Skeletal muscle satellite cell (primary cell): ENCODE measurements around the gene MFSD6.
"Not testable (repeated sequence)": the region's sequence is repeated elsewhere in the genome, so short reads cannot be mapped to it uniquely, and the experiment has no call there.

Experiments used
- H3K27me3 ChIP-seq: 2 replicates; pipeline ENCODE4 v1.7.0; 2013; ENCODE audit warnings: low read length; ENCODE audit not compliant: control insufficient read depth, insufficient read depth
- H3K36me3 ChIP-seq: 2 replicates; pipeline ENCODE4 v1.7.0; 2013; ENCODE audit warnings: mild to moderate bottlenecking, control low read depth, low read length; ENCODE audit not compliant: insufficient read depth
- H3K4me1 ChIP-seq: 2 replicates; pipeline ENCODE4 v1.7.0; 2013; ENCODE audit warnings: low read length; ENCODE audit not compliant: control insufficient read depth, insufficient read depth
- H3K4me2 ChIP-seq: 2 replicates; pipeline ENCODE4 v1.7.0; 2013; ENCODE audit warnings: mild to moderate bottlenecking, low read length
- H3K4me3 ChIP-seq: 2 replicates; pipeline ENCODE4 v1.7.0; 2013; ENCODE audit warnings: low read length
- H3K9ac ChIP-seq: 2 replicates; pipeline ENCODE4 v1.7.0; 2013; ENCODE audit warnings: mild to moderate bottlenecking, low read depth, low read length, moderate library complexity
- H3K9me3 ChIP-seq: replicated peaks from 2 replicates; pipeline ENCODE4 v1.7.0; 2013; ENCODE audit warnings: mild to moderate bottlenecking, control low read depth, low read length

Gene MFSD6

DNA sequence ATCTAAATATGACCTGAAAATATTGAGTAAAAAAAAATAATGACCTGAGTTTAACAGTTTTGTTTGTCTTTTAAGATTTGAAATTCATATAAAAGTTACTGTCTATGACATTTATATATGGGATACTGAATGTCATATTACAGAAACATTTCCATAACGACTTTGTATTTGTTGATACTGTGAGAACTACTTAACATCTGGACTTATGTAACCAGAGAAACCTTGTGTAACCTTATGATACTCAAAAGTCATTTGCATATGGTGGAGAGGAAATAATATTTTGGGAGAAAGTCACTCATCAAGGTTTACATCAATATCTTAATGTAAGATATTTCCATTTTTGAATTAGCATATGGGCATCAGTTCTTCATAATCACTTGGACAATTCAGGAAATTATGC is 12.6 kb downstream of the MFSD6 start:
- H3K9ac ChIP-seq, result no peak overlapping the region
- no peaks in the 10 kb centered on the region for H3K27me3 ChIP-seq
- no peak overlapping the region for H3K4me2 ChIP-seq
- H3K9me3 ChIP-seq, result no peaks in the 10 kb centered on the region
- no peak overlapping the region for H3K4me3 ChIP-seq
- no peaks in the 10 kb centered on the region for H3K36me3 ChIP-seq
- H3K4me1 ChIP-seq, result no peaks in the 10 kb centered on the region

DNA sequence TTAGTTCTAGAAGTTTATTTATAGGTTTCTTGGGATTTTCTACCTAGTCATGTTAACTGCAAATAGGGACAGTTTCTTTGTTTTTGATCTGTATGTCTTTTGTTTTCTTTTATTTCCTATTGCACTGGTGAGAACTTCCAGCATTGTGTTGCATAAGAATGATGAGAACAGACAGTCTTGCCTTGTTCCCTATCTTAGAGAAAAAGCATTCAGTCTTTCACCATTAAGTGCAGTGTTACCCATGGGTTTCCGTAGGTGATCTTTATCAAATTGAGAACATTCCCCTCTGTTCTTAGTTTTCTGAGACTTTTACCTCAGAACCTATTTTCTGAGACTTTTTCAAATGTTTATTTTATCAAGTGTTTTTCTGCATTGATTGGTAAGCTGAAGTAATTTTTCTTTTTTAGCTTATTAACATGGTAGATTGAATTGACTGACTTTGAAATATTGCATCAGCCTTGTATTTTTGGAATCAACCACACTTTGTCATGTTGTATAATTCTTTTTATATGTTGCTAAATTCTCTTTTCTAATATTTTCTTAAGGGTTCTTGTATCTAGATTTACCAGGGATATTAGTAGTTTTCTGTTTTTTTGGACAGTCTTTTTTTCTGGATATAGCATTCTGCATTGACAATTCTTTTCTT is 17.2 kb downstream of the MFSD6 start:
- Histone ChIP-seq H3K9ac (no peak overlapping the region), H3K9me3 (no peaks in the 10 kb centered on the region), H3K4me2 (no peak overlapping the region), H3K4me3 (no peak overlapping the region), H3K4me1 (no peaks in the 10 kb centered on the region), H3K36me3 (no peaks in the 10 kb centered on the region), H3K27me3 (no peaks in the 10 kb centered on the region)

DNA sequence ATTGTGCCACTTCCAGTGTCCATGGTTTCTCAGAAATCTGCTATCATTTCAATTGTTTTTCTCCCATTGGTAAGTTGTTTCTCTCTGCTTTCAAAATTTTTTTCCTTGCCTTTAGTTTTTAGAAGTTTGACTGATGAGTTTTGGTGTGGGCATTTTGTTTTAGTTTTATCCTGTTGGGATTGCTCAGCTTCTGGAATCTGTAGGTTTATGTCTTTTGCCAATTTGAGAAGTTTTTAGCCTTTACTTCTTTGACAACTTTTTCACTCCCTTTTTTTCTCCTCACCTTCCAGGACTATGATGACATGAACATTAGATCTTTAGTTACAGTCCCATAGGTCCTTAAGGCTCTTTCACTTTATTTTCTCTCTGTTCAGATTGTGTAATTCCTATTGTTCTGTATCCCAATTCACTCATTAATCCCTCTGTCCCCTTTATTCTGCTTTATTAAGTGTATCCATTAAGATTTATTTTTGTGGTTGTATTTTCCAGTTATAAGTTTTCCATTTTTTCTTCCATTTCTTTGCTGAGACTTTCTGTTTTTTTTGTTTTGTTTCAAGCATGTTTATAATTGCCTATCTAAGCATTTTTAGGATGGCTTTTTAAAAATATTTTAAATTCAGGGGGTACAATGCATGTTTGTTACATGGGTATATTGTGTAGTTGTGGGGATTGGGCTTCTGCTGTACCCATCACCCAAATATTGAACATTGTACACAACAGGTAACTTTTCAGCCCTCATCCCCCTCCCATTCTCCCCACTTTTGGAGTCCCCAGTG is 17.9 kb downstream of the MFSD6 start:
- H3K4me2 ChIP-seq, result no peak overlapping the region
- no peak overlapping the region for H3K9ac ChIP-seq
- no peaks in the 10 kb centered on the region for H3K36me3 ChIP-seq
- no peaks in the 10 kb centered on the region for H3K9me3 ChIP-seq
- no peaks in the 10 kb centered on the region for H3K4me1 ChIP-seq
- no peaks in the 10 kb centered on the region for H3K27me3 ChIP-seq
- H3K4me3 ChIP-seq, result no peak overlapping the region

DNA sequence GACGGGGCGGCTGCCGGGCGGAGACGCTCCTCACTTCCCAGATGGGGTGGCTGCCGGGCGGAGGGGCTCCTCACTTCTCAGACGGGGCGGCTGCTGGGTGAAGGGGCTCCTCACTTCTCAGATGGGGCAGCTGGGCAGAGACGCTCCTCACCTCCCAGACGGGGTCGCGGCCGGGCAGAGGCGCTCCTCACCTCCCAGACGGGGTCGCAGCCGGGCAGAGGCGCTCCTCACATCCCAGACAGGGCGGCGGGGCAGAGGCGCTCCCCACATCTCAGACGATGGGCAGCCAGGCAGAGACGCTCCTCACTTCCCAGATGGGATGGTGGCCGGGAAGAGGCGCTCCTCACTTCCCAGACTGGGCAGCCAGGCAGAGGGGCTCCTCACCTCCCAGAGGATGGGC is 22.7 kb downstream of the MFSD6 start:
- not testable (repeated sequence) for H3K4me1 ChIP-seq, H3K9me3 ChIP-seq, H3K4me2 ChIP-seq, H3K4me3 ChIP-seq, H3K36me3 ChIP-seq, H3K9ac ChIP-seq, H3K27me3 ChIP-seq

DNA sequence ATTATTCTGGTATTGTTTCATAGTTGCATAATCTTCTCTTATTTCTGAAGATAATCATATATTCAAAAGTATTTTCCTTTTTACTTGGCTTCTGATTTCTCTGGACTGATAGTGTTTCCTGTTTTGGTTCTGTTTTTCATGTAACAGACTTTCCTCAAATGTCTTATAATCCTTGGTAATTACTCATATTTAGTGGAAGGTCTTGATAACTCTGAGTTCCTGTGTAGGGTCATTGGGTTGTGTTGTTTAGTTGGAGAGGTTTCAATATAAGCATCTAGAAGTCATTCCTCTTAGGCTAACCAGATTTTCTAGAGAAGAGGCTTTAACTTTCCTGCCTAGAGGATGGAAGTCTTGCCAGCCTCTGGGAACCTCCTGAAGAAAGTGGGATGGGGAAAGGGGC is 23.8 kb downstream of the MFSD6 start:
- H3K4me3 ChIP-seq, result no peak overlapping the region
- H3K9me3 ChIP-seq, result no peaks in the 10 kb centered on the region
- H3K9ac ChIP-seq, result no peak overlapping the region
- no peak overlapping the region for H3K4me2 ChIP-seq
- no peaks in the 10 kb centered on the region for H3K36me3 ChIP-seq
- no peaks in the 10 kb centered on the region for H3K4me1 ChIP-seq
- H3K27me3 ChIP-seq, result no peaks in the 10 kb centered on the region

DNA sequence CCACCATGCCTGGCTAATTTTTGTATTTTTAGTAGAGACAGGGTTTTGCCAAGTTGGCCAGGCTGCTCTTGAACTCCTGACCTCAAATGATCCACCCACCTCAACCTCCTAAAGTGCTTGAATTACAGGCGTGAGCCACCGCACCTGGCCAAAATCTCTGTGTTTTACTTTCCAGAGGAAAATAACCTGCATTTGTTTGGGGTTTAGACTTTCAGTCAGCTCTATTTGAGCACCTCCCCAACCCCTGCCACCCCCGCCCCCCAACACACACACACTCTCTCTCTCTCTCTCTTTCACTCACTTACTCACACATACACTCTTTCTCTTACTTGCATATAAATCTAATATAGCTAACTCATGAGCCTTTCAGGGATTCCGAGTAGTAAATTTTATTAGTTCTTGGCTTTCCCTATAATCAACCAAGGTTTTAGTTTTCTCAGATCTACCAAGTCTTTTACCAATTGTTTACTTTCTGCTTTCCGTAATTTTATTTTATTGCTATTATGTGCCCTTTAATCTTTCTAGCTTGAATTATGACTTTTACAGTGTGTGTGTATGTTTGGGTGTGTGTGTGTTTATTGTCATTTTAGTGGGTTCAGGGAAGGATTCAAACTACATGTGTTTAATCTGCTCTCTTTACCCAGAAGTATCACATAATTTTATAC is 24.5 kb downstream of the MFSD6 start:
- no peaks in the 10 kb centered on the region for H3K4me1 ChIP-seq
- H3K4me2 ChIP-seq, result no peak overlapping the region
- no peak overlapping the region for H3K4me3 ChIP-seq
- no peaks in the 10 kb centered on the region for H3K27me3 ChIP-seq
- no peaks in the 10 kb centered on the region for H3K9me3 ChIP-seq
- no peak overlapping the region for H3K9ac ChIP-seq
- no peaks in the 10 kb centered on the region for H3K36me3 ChIP-seq

DNA sequence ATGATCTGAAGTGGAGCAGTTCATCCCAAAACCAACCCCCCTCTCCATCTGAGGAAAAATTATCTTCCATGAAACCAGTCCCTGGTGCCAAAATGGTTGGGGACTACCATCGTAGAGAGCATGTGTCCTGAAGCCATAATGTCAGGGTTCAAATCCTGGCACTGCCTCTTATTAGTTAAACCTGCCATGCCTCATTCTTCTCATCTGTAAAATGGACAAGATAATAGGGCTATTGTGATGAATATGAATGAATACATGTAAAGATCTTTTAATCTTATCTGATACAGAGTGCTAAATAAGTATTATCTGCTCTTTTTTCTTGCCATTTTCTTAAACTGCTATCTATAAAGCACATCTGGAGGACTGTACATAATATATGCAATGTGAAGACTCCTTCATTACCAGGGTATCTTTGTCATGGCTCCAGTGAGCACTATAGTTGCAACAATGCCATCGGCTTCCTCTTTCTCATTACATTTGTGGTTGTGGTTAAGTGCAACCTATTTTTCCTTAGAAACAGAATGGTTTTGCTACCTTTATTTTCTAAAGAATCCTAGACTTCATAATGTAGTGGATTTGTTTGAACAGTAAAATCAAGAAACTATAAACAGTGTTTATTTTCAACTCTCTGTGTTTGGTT is 27.0 kb downstream of the MFSD6 start:
- Histone ChIP-seq H3K9ac (no peak overlapping the region), H3K4me1 (no peaks in the 10 kb centered on the region), H3K9me3 (no peaks in the 10 kb centered on the region), H3K27me3 (no peaks in the 10 kb centered on the region), H3K36me3 (no peaks in the 10 kb centered on the region), H3K4me3 (no peak overlapping the region), H3K4me2 (no peak overlapping the region)

DNA sequence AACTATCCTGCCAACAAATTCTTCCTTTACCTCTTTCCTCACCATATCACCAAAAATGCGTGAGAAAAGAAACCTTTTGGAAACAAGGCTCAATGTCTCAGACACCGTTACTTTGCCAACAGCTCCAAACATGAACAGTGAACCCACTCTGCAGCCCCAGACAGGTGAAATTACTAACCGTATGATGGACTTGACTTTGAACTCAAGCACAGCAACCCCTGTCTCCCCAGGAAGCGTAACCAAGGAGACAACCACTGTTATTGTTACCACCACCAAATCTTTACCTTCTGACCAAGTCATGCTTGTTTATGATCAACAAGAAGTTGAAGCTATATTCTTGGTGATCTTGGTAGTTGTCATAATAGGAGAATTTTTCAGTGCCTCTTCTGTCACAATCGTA is 28.4 kb downstream of the MFSD6 start:
- H3K36me3 ChIP-seq, result no peaks in the 10 kb centered on the region
- H3K9ac ChIP-seq, result no peak overlapping the region
- no peaks in the 10 kb centered on the region for H3K9me3 ChIP-seq
- H3K4me3 ChIP-seq, result no peak overlapping the region
- no peak overlapping the region for H3K4me2 ChIP-seq
- no peaks in the 10 kb centered on the region for H3K4me1 ChIP-seq
- no peaks in the 10 kb centered on the region for H3K27me3 ChIP-seq

DNA sequence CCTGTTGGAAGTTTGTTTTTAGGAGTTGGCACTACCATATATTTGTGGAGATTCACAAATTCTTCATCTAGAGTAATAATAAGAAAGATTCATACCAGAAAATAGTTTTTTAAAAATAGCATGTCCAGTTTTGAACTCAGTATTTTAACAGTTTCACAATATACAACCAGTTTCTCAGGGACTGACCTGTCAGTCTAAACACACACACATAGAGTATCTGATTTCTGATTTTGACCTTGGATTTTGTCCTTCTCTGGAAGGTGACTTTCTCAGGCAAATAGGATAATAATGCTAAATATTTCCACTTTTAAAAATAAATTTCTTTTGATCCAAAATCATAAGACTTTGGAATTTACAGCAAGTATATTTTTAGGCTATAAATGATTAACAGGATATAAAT is 32.0 kb downstream of the MFSD6 start:
- no peaks in the 10 kb centered on the region for H3K36me3 ChIP-seq
- no peaks in the 10 kb centered on the region for H3K9me3 ChIP-seq
- no peaks in the 10 kb centered on the region for H3K27me3 ChIP-seq
- peaks cover 6% of the 10 kb centered on the region for H3K4me1 ChIP-seq
- no peak overlapping the region for H3K4me3 ChIP-seq
- H3K4me2 ChIP-seq, result no peak overlapping the region
- H3K9ac ChIP-seq, result no peak overlapping the region

DNA sequence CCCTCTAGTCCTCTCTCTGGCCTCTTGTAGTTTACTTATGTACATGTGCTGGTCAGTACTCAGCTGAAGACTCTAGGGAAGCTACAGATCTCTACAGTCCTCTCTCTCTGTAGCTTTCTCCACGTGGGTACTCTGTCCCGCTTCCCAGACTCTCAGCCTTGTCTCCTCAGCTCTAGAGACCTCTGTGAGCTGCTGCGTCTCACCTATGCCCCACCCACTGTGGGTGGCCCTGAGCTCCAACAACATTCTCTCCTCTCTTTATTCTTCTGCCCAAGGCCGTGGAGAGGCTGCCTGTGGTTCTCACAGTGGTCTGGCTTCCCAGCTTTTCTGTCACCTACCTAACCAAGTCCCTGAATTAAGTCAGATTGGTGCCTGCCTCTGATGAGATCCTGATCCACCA is 33.4 kb downstream of the MFSD6 start:
- H3K9ac ChIP-seq, result no peak overlapping the region
- no peaks in the 10 kb centered on the region for H3K27me3 ChIP-seq
- peaks cover 10% of the 10 kb centered on the region for H3K4me1 ChIP-seq
- H3K4me2 ChIP-seq, result no peak overlapping the region
- no peaks in the 10 kb centered on the region for H3K36me3 ChIP-seq
- no peak overlapping the region for H3K4me3 ChIP-seq
- no peaks in the 10 kb centered on the region for H3K9me3 ChIP-seq

DNA sequence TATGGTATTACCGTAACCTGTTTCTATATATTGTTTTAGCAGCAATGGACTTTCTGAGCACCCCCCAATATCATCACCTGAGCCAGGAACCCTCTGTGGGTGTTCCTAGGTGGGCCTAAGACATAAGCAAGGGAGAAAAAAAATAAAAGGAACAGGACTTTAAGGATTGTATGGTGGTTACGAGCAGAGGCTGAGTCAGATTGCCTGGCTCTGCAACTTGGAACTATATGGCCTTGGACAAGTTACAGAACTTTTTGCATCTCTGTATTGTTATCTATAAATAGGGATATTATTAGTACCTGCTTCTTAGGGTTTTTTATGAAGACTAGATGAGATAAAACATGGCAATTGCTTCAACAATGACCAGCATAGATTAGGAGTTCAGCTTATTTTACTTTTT is 34.9 kb downstream of the MFSD6 start:
- H3K36me3 ChIP-seq, result no peaks in the 10 kb centered on the region
- no peak overlapping the region for H3K4me3 ChIP-seq
- no peaks in the 10 kb centered on the region for H3K27me3 ChIP-seq
- H3K9me3 ChIP-seq, result no peaks in the 10 kb centered on the region
- no peak overlapping the region for H3K4me2 ChIP-seq
- H3K4me1 ChIP-seq, result peaks cover 13% of the 10 kb centered on the region
- H3K9ac ChIP-seq, result no peak overlapping the region
